ENCODE results near the gene HSPA12A. TPM values are rescaled to one million over a fixed set of nuclear protein-coding genes. Genes with fewer than 3 reads are reported as not detected.

HSPA12A gene
- total and polyA plus RNA-seq, 2 of the 13 experiments (the other 11 are each of a cell fraction or from before 2014, with no cell fraction given), result 6.4 to 13.6 TPM

DNA sequence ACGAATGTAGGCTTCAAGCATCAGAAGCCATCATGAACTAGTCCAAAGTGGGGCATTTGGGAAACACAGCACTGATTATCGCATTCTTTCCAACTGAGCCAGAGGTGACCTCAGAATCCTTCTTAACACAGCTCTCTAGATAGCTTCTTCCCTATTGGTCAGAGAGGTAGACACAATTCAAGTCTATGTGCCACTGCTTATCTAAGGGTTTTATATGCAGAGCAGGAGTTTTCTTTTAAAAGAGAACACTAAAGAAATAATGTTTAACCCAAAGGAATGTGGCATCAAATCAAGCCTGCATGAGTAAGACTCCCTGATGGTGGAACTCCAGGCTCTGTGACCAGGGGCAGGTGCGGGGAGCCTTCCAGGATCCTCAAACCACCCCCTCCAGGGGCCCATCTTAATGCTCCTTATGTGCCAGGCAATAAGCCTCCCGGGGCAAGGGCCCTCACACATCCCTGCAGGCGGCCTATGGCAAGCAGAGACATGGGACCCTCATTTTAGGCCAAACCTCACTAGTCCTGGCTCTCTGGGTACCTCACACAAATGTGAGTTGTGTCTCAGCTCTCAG, 13.8 kb downstream of the HSPA12A start (continued):
- TF ChIP-seq ARID4A (CRISPR knock-in tag; IDR thresholded peaks at IDR 0.05; ENCODE audit: borderline replicate concordance) (no peak), ZNF891 (CRISPR knock-in tag; IDR thresholded peaks at IDR 0.05) (no peak), ZNF207 (IDR thresholded peaks at IDR 0.05; ENCODE audit: borderline replicate concordance) (no peak), ZNF619 (CRISPR knock-in tag; IDR thresholded peaks at IDR 0.05) (no peak)

DNA sequence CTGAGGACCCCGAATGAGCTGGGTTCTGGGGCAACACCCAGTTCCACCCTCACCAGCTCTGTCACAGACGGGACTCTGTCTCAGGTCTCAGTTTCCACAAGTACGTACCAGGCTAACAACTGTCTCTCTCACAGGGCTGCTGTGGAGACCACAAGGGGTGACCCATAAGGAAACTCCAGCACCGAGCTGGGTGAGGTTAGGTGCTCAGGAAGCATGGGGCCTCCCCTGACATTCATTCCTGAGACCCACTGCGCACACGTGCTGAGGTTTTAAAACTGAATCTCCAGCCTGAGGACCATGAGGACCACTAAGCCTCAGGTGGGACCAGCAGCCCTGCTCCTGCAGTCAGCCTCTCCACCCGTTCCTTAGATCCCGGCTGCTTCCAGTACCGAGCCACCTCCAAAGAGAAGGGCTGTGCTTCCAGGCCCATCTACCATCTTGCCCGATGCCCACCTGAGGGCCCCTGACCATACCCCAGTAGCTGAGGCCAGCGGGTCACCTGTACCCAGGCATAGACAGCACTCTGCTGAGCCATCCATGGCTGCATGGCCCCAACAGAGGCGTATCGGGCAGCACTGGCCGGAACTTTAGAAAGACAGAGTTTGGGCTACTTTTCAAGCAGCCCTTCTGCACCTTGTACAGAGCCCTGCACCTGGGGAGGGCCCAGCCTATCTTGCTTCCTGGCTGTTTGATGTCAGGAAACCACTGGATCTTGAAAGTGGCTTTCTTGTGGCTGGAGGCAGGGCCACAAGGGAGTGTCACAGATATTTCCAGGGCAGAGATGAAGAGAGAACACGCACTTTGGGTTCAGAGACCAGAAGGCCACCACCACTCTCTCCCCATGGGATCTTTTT, 18.7 kb downstream of the HSPA12A start:
- no TSS peak for BruUV-seq (replicated peaks)
- no peak for FAIRE-seq
- Histone ChIP-seq H3K4me3 (replicated peaks in 1 of 3; ENCODE audit: insufficient read depth in 1 of 3, low read depth in 2 of 3, low read length in 3 of 3) (no peak overlapping the region), H4K20me1 (ENCODE audit: insufficient read depth, low read length) (no peaks in the 10 kb centered on the region), H3K4me1 (ENCODE audit: insufficient read depth, low read length) (peaks cover 56% of the 10 kb centered on the region), H3K36me3 (replicated peaks in 1 of 2; ENCODE audit: control insufficient read depth in 1 of 2, insufficient read depth in 2 of 2, low read length in 2 of 2) (no peaks in the 10 kb centered on the region; a peak in 1 of 5 replicates), H3K27ac (ENCODE audit: extremely low read length, insufficient read depth, low read length) (no peak overlapping the region), H3K79me2 (ENCODE audit: insufficient read depth, low read length) (no peaks in the 10 kb centered on the region), H3K4me2 (ENCODE audit: low read depth, low read length) (no peak overlapping the region), H3K9me3 (ENCODE audit: low read length) (no peaks in the 10 kb centered on the region), H2AFZ (ENCODE audit: low read length) (no peak overlapping the region), H3K9ac (ENCODE audit: insufficient read depth, low read depth, low read length) (no peak overlapping the region), H3K27me3 (ENCODE audit: control insufficient read depth in 1 of 2, insufficient read depth in 2 of 2, low read length in 2 of 2) (no peaks in the 10 kb centered on the region)
- ChIA-PET CTCF (ENCODE audit: low intra/inter-chr PET ratio, low total read pairs) (no interaction called here), POLR2A (no interaction called here)
- intact Hi-C loops (cut with micrococcal nuclease; ENCODE audit: unreplicated experiment) (no loop called here), in situ Hi-C loops (cut with HindIII; ENCODE audit: extremely low pct_ligation_motif_present, low pct_unique_long_range_greater_than_20kb) (no loop called here)
- WGBS (ENCODE audit: low lambda C conversion rate), result 94% methylated on average over 6 of the region's 15 CpGs
- no peak for DNase-seq (ENCODE audit: low spot score)
- ATAC-seq, result no peak
- TF ChIP-seq RFX5 (IDR thresholded peaks at IDR 0.05; ENCODE audit: low read depth, low read length) (no peak), IKZF4 (CRISPR knock-in tag; IDR thresholded peaks at IDR 0.05; ENCODE audit: borderline replicate concordance, low read depth, not compliant biosample characterization) (no peak), HOXA9 (CRISPR knock-in tag; IDR thresholded peaks at IDR 0.05; ENCODE audit: borderline replicate concordance) (no peak), TEAD2 (CRISPR knock-in tag; IDR thresholded peaks at IDR 0.05) (no peak), TARDBP (CRISPR knock-in tag; IDR thresholded peaks at IDR 0.05) (no peak), ZFP36 (IDR thresholded peaks at IDR 0.05; ENCODE audit: borderline replicate concordance, low read depth, low read length, partially characterized antibody) (no peak), ZFAT (CRISPR knock-in tag; conservative IDR thresholded peaks at IDR 0.05) (no peak), ZNF7 (CRISPR knock-in tag; IDR thresholded peaks at IDR 0.05) (no peak), GPBP1L1 (CRISPR knock-in tag; IDR thresholded peaks at IDR 0.05) (no peak)
- TF ChIP-seq, protein P1, sequence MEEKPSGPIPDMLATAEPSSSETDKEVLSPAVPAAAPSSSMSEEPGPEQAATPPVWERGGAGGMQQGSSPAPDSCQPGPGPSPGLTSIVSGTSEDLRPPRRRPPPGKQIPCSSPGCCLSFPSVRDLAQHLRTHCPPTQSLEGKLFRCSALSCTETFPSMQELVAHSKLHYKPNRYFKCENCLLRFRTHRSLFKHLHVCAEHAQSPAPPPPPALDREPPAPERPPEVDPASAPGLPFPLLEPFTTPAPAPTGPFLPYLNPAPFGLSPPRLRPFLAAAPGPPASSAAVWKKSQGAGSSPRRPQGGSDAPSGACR (CRISPR knock-in tag; IDR thresholded peaks at IDR 0.05), result no peak
